Calu3 (cell line): ENCODE measurements around the gene CD8B2. TPM values are rescaled to one million over a fixed set of nuclear protein-coding genes. Genes with fewer than 3 reads are reported as not detected.

ENCODE experiments used
- BruUV-seq: library from RNA; stranded (reverse); fragments of 400-500 nt; replicated peaks from 2 replicates; lab custom pipeline; 2021; lab: Mats Ljungman, UMichigan
- CTCF ChIA-PET: fragments of 300-600 bp; sonication (Branson Sonifier 250); formaldehyde crosslinking; loops from one replicate; lab custom pipeline; 2022; ENCODE audit warnings: antibody characterized with exemption; lab: Charles Lee
- DNase-seq: peaks from one replicate; pipeline ENCODE4 v3.0.0; 2022
- H3K27ac Mint-ChIP-seq: one replicate; pipeline ENCODE4 v1.8.0; 2022; ENCODE audit warnings: mixed read lengths; ENCODE audit not compliant: unreplicated experiment
- H3K27me3 Mint-ChIP-seq: one replicate; pipeline ENCODE4 v1.8.0; 2022; ENCODE audit warnings: mixed read lengths; ENCODE audit not compliant: unreplicated experiment
- H3K36me3 Mint-ChIP-seq: one replicate; pipeline ENCODE4 v1.8.0; 2022; ENCODE audit warnings: mild to moderate bottlenecking, moderate library complexity, mixed read lengths; ENCODE audit not compliant: insufficient read depth, unreplicated experiment
- H3K4me1 Mint-ChIP-seq: one replicate; pipeline ENCODE4 v1.8.0; 2022; ENCODE audit warnings: mild to moderate bottlenecking, low read depth, mixed read lengths; ENCODE audit not compliant: unreplicated experiment
- H3K4me3 Mint-ChIP-seq: one replicate; pipeline ENCODE4 v1.8.0; 2022; ENCODE audit warnings: mild to moderate bottlenecking, low read depth, moderate library complexity, mixed read lengths; ENCODE audit not compliant: unreplicated experiment
- H3K9me3 Mint-ChIP-seq: one replicate; pipeline ENCODE4 v1.8.0; 2022; ENCODE audit warnings: low read depth, mixed read lengths; ENCODE audit not compliant: unreplicated experiment
- CTCF ChIP-seq: fragments of 200-600 bp; IDR thresholded peaks from one replicate; pipeline ENCODE4 v1.8.0; 2022; ENCODE audit warnings: antibody characterized with exemption; ENCODE audit not compliant: unreplicated experiment
- intact Hi-C: fragments of 100-400 bp; cut with micrococcal nuclease; formaldehyde crosslinking; loops from one replicate; pipeline ENCODE4 v1.10.0; 2022; ENCODE audit not compliant: unreplicated experiment
- total RNA-seq: library from RNA; stranded (reverse); gene quantifications from 2 replicates; pipeline ENCODE4 v1.2.3, GENCODE V29; 2022

The CD8B2 gene
- total RNA-seq, 1 experiment from 2014 or later = not detected

GRCh38 chr2:106517329-106517728 lies 30.2 kb downstream of the CD8B2 start:
- intact Hi-C loops = no loop called here
- H3K4me1 Mint-ChIP-seq = peaks cover 8% of the 10 kb centered on the region
- H3K36me3 Mint-ChIP-seq = no peaks in the 10 kb centered on the region
- H3K27ac Mint-ChIP-seq = no peak overlapping the region
- no TSS peak for BruUV-seq
- no peak for DNase-seq
- CTCF ChIA-PET = no interaction called here
- TF ChIP-seq CTCF = no peak
- H3K27me3 Mint-ChIP-seq = peaks cover 16% of the 10 kb centered on the region
- no peak overlapping the region for H3K4me3 Mint-ChIP-seq
- no peaks in the 10 kb centered on the region for H3K9me3 Mint-ChIP-seq

- Mint-ChIP-seq H3K4me1 (peaks cover 8% of the 10 kb centered on the region), H3K27ac (no peak overlapping the region), H3K4me3 (no peak overlapping the region), H3K9me3 (peaks cover 2% of the 10 kb centered on the region), H3K36me3 (no peaks in the 10 kb centered on the region), H3K27me3 (peaks cover 16% of the 10 kb centered on the region)
- BruUV-seq = no TSS peak
- CTCF ChIA-PET = no interaction called here
- no peak for TF ChIP-seq CTCF
- DNase-seq = no peak
- intact Hi-C loops = no loop called here
Observed at GRCh38 chr2:106519767-106520166, 32.6 kb downstream of the CD8B2 start.

GRCh38 chr2:106521016-106521415 lies 33.9 kb downstream of the CD8B2 start:
- Mint-ChIP-seq H3K9me3 (peaks cover 2% of the 10 kb centered on the region), H3K36me3 (no peaks in the 10 kb centered on the region), H3K27me3 (peaks cover 16% of the 10 kb centered on the region), H3K27ac (no peak overlapping the region), H3K4me3 (no peak overlapping the region), H3K4me1 (no peaks in the 10 kb centered on the region)
- intact Hi-C loops = no loop called here
- no TSS peak for BruUV-seq
- no peak for DNase-seq
- no peak for TF ChIP-seq CTCF
- CTCF ChIA-PET = no interaction called here

GRCh38 chr2:106523976-106524665 lies 37.0 kb downstream of the CD8B2 start:
- no peak for TF ChIP-seq CTCF
- DNase-seq = no peak
- Mint-ChIP-seq H3K4me3 (no peak overlapping the region), H3K4me1 (no peaks in the 10 kb centered on the region), H3K27me3 (peaks cover 20% of the 10 kb centered on the region), H3K9me3 (peaks cover 2% of the 10 kb centered on the region), H3K36me3 (no peaks in the 10 kb centered on the region), H3K27ac (no peak overlapping the region)
- intact Hi-C loops = no loop called here
- no TSS peak for BruUV-seq
- CTCF ChIA-PET = no interaction called here
